HG02610 (cell line): ENCODE measurements around the gene HCST.
"Not testable (repeated sequence)": the region's sequence is repeated elsewhere in the genome, so short reads cannot be mapped to it uniquely, and the experiment has no call there.

Source experiments
- ATAC-seq: cut with Tn5 transposase; IDR thresholded peaks from one replicate; pipeline ENCODE4 v1.9.1; 2021; ENCODE audit warnings: mild to moderate bottlenecking, moderate library complexity; ENCODE audit not compliant: unreplicated experiment

Gene HCST

GRCh38 chr19:35901854-35902661, at the start of gene HCST:
Gene HCST, plus strand, starts transcription at chr19:35902529. Its CDS starts 65 bp downstream, at chr19:35902594.
- no peak for ATAC-seq

- no peak for ATAC-seq
Measured at GRCh38 chr19:35853038-35853756, 49.1 kb upstream of the HCST start.

GRCh38 chr19:35856546-35857149, 45.7 kb upstream of the HCST start, which contains the start of gene KIRREL2:
Gene KIRREL2, plus strand, starts transcription at chr19:35856911. Its CDS starts 209 bp downstream, at chr19:35857120.
- no peak for ATAC-seq

- ATAC-seq: no peak
Measured at GRCh38 chr19:35858311-35858710, 44.0 kb upstream of the HCST start.

GRCh38 chr19:35859414-35859813, 42.9 kb upstream of the HCST start:
- no peak for ATAC-seq

- ATAC-seq: no peak
Measured at GRCh38 chr19:35860436-35860817, 41.9 kb upstream of the HCST start.

GRCh38 chr19:35860818-35861639, 41.3 kb upstream of the HCST start:
- no peak for ATAC-seq

- no peak for ATAC-seq
Measured at GRCh38 chr19:35861640-35862160, 40.6 kb upstream of the HCST start.

- ATAC-seq: no peak
Measured at GRCh38 chr19:35862528-35862927, 39.8 kb upstream of the HCST start.

- ATAC-seq: no peak
Measured at GRCh38 chr19:35863018-35863417, 39.3 kb upstream of the HCST start.

GRCh38 chr19:35868172-35868822, 34.0 kb upstream of the HCST start, which contains the start of gene APLP1:
Gene APLP1, plus strand, starts transcription at chr19:35868574. Its CDS starts 63 bp downstream, at chr19:35868637.
- ATAC-seq: no peak

- no peak for ATAC-seq
Measured at GRCh38 chr19:35868823-35869326, 33.5 kb upstream of the HCST start.

- ATAC-seq: no peak
Measured at GRCh38 chr19:35869327-35870123, 32.8 kb upstream of the HCST start.

- ATAC-seq: not testable (repeated sequence)
Measured at GRCh38 chr19:35870124-35870736, 32.1 kb upstream of the HCST start.

- no peak for ATAC-seq
Measured at GRCh38 chr19:35870798-35871197, 31.5 kb upstream of the HCST start.

GRCh38 chr19:35871611-35872010, 30.7 kb upstream of the HCST start:
- ATAC-seq: no peak

- no peak for ATAC-seq
Measured at GRCh38 chr19:35872180-35872579, 30.1 kb upstream of the HCST start.

- no peak for ATAC-seq
Measured at GRCh38 chr19:35874392-35874930, 27.9 kb upstream of the HCST start.
